OCI-LY3 (cell line): Measurements from ENCODE around the gene RHPN2.
"Not testable (repeated sequence)": the region's sequence is repeated elsewhere in the genome, so short reads cannot be mapped to it uniquely, and the experiment has no call there.

Experiments
- H2AFZ ChIP-seq: fragments of 200-600, 300-600 bp; shearing (Covaris generic); 2 replicates; pipeline ENCODE4 v1.6.0; 2014; ENCODE audit warnings: antibody characterized with exemption, low read depth, low read length
- H3K27ac ChIP-seq: fragments of 200-600, 300-600 bp; sonication (generic); 2 replicates; pipeline ENCODE4 v1.5.1; 2014; ENCODE audit warnings: mild to moderate bottlenecking, low read length, moderate library complexity, mixed read lengths
- H3K27me3 ChIP-seq: fragments of 200-600, 300-600 bp; sonication (generic); 2 replicates; pipeline ENCODE4 v1.6.1; 2014; ENCODE audit warnings: low read depth, low read length, mixed read lengths
- H3K36me3 ChIP-seq: fragments of 200-600, 300-600 bp; sonication (generic); replicated peaks from 2 replicates; pipeline ENCODE3; 2014; ENCODE audit warnings: low read depth, low read length, mixed read lengths
- H3K4me1 ChIP-seq: fragments of 300-600, 200-600 bp; sonication (generic); 2 replicates; pipeline ENCODE4 v1.6.1; 2014; ENCODE audit warnings: low read length, mixed read lengths
- H3K4me2 ChIP-seq: fragments of 200-600, 300-600 bp; sonication (generic); 2 replicates; pipeline ENCODE4 v1.6.1; 2014; ENCODE audit warnings: low read length, mixed read lengths
- H3K4me3 ChIP-seq: fragments of 300-600, 200-600 bp; sonication (generic); 2 replicates; pipeline ENCODE4 v1.5.1; 2014; ENCODE audit warnings: antibody characterized with exemption, mild to moderate bottlenecking, low read length, moderate library complexity
- H3K79me2 ChIP-seq: fragments of 300-600, 200-600 bp; shearing (Covaris generic); 2 replicates; pipeline ENCODE4 v1.6.1; 2014; ENCODE audit warnings: mild to moderate bottlenecking, low read length, mixed read lengths
- H3K9ac ChIP-seq: fragments of 300-600, 200-600 bp; shearing (Covaris generic); 2 replicates; pipeline ENCODE4 v1.6.0; 2014; ENCODE audit warnings: mild to moderate bottlenecking, low read length, moderate library complexity
- H3K9me3 ChIP-seq: fragments of 200-600, 300-600 bp; shearing (Covaris generic); 2 replicates; pipeline ENCODE4 v1.6.1; 2014; ENCODE audit warnings: low read length, mixed read lengths; ENCODE audit not compliant: insufficient read depth
- H4K20me1 ChIP-seq: fragments of 200-600, 300-600 bp; sonication (generic); 2 replicates; pipeline ENCODE4 v1.6.1; 2016; ENCODE audit warnings: low read length, mixed read lengths; ENCODE audit not compliant: insufficient read depth
- EZH2phosphoT487 ChIP-seq: fragments of 200-600 bp; shearing (Covaris generic); IDR thresholded peaks from 2 replicates; pipeline ENCODE4 v1.6.1; 2018; ENCODE audit warnings: antibody characterized with exemption, mixed run types, low read depth
- TF ChIP-seq, protein P1 (sequence below): fragments of 200-600, 300-600 bp; sonication (generic); IDR thresholded peaks from 2 replicates; pipeline ENCODE4 v1.5.1; 2014; ENCODE audit warnings: antibody characterized with exemption, low read length, low read depth

Gene RHPN2

DNA sequence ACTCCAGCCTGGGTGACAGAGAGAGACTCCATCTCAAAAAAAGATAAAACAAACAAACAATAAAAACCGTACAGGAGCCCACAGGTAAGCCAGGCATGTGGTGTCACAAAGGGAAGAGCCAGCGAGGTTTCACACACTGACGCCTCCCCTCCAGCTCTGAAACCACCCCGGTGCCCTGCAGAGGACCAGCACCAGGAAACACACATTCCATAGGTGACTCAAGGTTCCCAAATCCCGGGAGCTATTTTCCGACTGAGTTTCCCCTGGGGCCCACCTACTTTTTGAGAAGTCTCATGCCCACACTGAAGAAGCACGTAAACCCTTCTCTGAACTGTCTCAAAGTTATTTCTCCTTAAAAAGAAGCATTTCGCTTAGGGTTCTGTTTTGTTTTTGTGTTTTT, 40.3 kb downstream of the RHPN2 start:
- Histone ChIP-seq H3K27me3 (no peaks in the 10 kb centered on the region), H2AFZ (no peak overlapping the region), H3K4me2 (no peak overlapping the region), H3K27ac (no peak overlapping the region), H3K4me3 (no peak overlapping the region), H3K79me2 (no peaks in the 10 kb centered on the region), H4K20me1 (no peaks in the 10 kb centered on the region), H3K9ac (no peak overlapping the region), H3K9me3 (no peaks in the 10 kb centered on the region), H3K36me3 (no peaks in the 10 kb centered on the region), H3K4me1 (no peaks in the 10 kb centered on the region)
- no peak for TF ChIP-seq EZH2phosphoT487
- TF ChIP-seq, protein P1, sequence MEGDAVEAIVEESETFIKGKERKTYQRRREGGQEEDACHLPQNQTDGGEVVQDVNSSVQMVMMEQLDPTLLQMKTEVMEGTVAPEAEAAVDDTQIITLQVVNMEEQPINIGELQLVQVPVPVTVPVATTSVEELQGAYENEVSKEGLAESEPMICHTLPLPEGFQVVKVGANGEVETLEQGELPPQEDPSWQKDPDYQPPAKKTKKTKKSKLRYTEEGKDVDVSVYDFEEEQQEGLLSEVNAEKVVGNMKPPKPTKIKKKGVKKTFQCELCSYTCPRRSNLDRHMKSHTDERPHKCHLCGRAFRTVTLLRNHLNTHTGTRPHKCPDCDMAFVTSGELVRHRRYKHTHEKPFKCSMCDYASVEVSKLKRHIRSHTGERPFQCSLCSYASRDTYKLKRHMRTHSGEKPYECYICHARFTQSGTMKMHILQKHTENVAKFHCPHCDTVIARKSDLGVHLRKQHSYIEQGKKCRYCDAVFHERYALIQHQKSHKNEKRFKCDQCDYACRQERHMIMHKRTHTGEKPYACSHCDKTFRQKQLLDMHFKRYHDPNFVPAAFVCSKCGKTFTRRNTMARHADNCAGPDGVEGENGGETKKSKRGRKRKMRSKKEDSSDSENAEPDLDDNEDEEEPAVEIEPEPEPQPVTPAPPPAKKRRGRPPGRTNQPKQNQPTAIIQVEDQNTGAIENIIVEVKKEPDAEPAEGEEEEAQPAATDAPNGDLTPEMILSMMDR = no peak

DNA sequence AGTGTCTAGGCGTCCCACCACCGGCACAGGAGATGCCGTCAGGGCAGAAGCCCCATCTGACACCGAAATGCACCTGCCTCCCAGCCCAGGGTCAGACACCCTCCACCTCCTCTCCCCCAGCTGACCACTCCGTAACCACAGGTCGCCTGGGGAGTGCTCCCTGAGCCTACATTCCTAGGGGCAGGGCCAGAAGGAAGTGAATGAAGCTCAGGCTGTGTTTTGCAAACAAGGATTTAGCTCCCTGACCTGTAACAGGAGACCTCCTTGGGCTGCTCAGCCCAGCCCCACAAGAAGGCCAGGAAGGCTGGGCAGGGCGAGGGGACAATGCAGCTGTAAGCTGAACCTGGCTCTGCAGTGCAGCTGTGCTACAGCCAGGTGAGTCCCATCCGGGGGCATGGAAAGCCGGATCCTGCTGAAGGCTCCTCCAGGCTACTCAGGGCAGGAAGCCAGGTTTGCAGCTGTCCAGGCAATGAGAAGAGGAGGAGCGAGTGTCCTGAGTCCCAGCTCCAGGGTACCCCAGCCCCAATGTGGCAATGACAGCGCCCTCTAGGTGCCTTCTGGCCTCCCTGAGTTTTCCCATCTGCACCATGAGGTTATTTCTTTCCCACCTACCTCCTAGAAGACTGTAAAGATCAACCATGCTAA, 42.1 kb downstream of the RHPN2 start:
- no peaks in the 10 kb centered on the region for H3K36me3 ChIP-seq
- no peaks in the 10 kb centered on the region for H3K9me3 ChIP-seq
- TF ChIP-seq, protein P1 = 0 out of 2 replicates have a peak, but pooled peaks have one; percentile 9
- TF ChIP-seq EZH2phosphoT487 = no peak
- H3K27me3 ChIP-seq = no peaks in the 10 kb centered on the region
- H3K4me2 ChIP-seq = no peak overlapping the region
- no peaks in the 10 kb centered on the region for H3K79me2 ChIP-seq
- no peak overlapping the region for H2AFZ ChIP-seq
- H3K27ac ChIP-seq = no peak overlapping the region
- no peak overlapping the region for H3K9ac ChIP-seq
- no peaks in the 10 kb centered on the region for H3K4me1 ChIP-seq
- H3K4me3 ChIP-seq = no peak overlapping the region
- no peaks in the 10 kb centered on the region for H4K20me1 ChIP-seq

DNA sequence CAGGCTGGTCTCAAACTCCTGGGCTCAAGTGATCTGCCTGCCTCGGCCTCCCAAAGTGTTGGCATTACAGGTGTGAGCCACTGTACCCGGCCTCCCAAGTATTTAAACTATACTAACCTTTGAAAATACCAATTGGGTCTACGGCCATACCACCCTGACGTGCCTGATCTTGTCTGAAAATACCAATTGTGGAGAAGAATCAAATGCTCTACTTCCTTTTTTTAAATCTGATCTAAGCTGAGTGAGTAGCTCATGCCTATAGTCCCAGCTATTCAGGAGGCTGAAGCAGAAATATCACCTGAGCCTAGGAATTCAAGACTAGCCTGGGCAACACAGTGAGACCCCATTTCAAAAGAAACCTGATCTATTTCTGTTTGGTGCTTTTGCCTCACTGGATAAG, 53.8 kb downstream of the RHPN2 start:
- not testable (repeated sequence) for H3K79me2 ChIP-seq, H3K27me3 ChIP-seq, H3K4me2 ChIP-seq, H3K9me3 ChIP-seq, H3K4me1 ChIP-seq, H3K9ac ChIP-seq, H3K4me3 ChIP-seq, H3K36me3 ChIP-seq, H2AFZ ChIP-seq, H3K27ac ChIP-seq, H4K20me1 ChIP-seq

DNA sequence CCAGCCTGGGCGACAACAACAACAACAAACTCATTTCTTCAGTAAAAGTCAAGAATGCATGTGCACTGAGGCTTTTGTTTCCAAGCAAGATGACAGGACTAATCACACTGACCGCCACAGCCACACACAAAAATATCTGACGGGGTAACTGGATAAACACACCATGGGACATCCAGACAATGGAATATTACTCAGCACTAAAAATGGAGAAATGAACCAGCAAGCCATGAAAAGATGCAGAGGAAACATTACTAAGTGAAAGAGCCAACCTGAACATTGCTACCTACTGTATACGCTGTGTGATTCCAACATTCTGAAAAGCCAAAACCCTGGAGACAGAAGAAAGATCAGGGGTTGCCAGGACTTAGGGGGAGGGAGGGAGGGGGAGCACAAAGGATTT, 56.0 kb downstream of the RHPN2 start:
- H4K20me1 ChIP-seq = no peaks in the 10 kb centered on the region
- H3K9me3 ChIP-seq = no peaks in the 10 kb centered on the region
- H3K27ac ChIP-seq = no peak overlapping the region
- TF ChIP-seq, protein P1 = no peak
- no peak for TF ChIP-seq EZH2phosphoT487
- H3K36me3 ChIP-seq = no peaks in the 10 kb centered on the region
- no peaks in the 10 kb centered on the region for H3K4me1 ChIP-seq
- no peak overlapping the region for H2AFZ ChIP-seq
- no peaks in the 10 kb centered on the region for H3K79me2 ChIP-seq
- no peak overlapping the region for H3K4me3 ChIP-seq
- H3K9ac ChIP-seq = no peak overlapping the region
- H3K4me2 ChIP-seq = no peak overlapping the region
- H3K27me3 ChIP-seq = no peaks in the 10 kb centered on the region

DNA sequence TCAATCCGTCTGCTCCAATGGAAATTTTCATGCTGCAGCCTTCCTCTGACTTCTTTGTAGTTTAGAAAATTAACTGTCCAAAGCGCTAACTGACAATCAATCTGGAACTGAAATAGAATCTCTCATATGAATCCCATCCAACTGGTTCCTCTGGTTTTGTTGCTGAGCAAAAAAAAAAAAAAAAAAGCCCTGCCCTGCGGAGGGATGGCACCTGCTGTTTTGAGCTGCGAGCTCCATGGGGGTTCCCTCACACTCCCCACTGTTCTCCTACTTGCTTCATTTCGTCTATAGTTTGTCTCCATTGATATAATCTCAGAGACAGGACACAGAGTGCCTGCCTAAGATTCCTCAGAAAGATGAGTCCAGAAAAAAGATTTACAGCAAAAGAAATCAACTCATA, 59.2 kb downstream of the RHPN2 start:
- no peaks in the 10 kb centered on the region for H3K9me3 ChIP-seq
- TF ChIP-seq, protein P1 = no peak
- no peak for TF ChIP-seq EZH2phosphoT487
- H2AFZ ChIP-seq = no peak overlapping the region
- no peak overlapping the region for H3K9ac ChIP-seq
- H3K79me2 ChIP-seq = no peaks in the 10 kb centered on the region
- no peak overlapping the region for H3K27ac ChIP-seq
- H3K4me2 ChIP-seq = no peak overlapping the region
- no peaks in the 10 kb centered on the region for H4K20me1 ChIP-seq
- no peak overlapping the region for H3K4me3 ChIP-seq
- H3K27me3 ChIP-seq = no peaks in the 10 kb centered on the region
- H3K36me3 ChIP-seq = no peaks in the 10 kb centered on the region
- H3K4me1 ChIP-seq = no peaks in the 10 kb centered on the region

DNA sequence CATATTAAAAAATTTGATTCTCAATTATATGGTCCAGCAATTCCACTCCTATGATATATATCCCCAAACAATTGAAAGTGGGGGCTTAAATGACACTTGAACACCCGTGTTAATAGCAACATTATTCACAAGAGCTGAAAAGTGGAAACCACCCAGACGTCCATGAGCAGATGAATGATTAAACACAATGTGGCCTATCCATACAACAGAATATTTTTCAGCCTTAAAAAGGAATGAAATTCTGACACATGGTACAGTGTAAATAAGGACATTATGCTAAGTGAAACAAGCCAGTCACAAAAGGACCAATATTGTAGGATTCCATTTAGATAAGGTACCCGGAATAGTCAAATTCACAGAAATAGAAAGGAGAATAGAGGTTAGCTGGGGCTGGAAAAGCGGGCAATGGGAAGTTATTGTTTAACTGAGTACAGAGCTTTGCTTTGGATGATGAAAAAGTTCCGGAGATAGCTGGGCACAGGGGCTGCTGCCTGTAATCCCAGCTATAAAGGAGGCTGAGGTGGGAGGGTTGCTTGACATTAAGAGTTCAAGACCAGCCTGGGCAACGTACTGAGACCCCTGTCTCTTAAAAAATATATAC, 61.2 kb downstream of the RHPN2 start:
- H3K9me3 ChIP-seq, H3K4me2 ChIP-seq, H3K4me3 ChIP-seq, H4K20me1 ChIP-seq, H3K9ac ChIP-seq, H3K36me3 ChIP-seq, H3K27ac ChIP-seq, H3K79me2 ChIP-seq, H2AFZ ChIP-seq, H3K27me3 ChIP-seq, H3K4me1 ChIP-seq: not testable (repeated sequence)
